Esophagus squamous epithelium (tissue), 5 donors: ENCODE measurements around the gene UQCC3. TPM values are rescaled to one million over a fixed set of nuclear protein-coding genes. Genes with fewer than 3 reads are reported as not detected.
A peak's percentile ranks its signal among the peaks of the same experiment; 100 is the strongest.

Experiments used
- DNase-seq: peaks from one replicate; lab custom pipeline; 2025; lab: John Stamatoyannopoulos, UW
- H3K27ac ChIP-seq, 4 donors: fragments of 200-600 bp; sonication (generic); one replicate each; pipeline ENCODE4 v1.5.1; 2016 to 2019; ENCODE audit warnings: mild to moderate bottlenecking in 1 of 4
- H3K27me3 ChIP-seq, 4 donors: fragments of 200-600 bp; sonication (generic); 1 replicate in 3 of 4; 2 replicates in 1 of 4; pipeline versions ENCODE4 v1.5.1 to v1.6.0; 2017 to 2021; ENCODE audit warnings: antibody characterized with exemption in 1 of 4
- H3K36me3 ChIP-seq, 3 donors: fragments of 200-600 bp; sonication (generic); one replicate each; pipeline ENCODE4 v1.5.1; 2016 to 2019
- H3K4me1 ChIP-seq, 3 donors: fragments of 200-600 bp; sonication (generic); one replicate each; pipeline ENCODE4 v1.5.1; 2017 to 2019
- H3K4me3 ChIP-seq, 4 donors: fragments of 200-600 bp; sonication (generic); 1 replicate in 3 of 4; 2 replicates in 1 of 4; pipeline ENCODE4 v1.5.1; 2016 to 2019; ENCODE audit warnings: mild to moderate bottlenecking in 2 of 4, moderate library complexity in 1 of 4
- H3K9me3 ChIP-seq, 3 donors: fragments of 200-600 bp; sonication (generic); one replicate each; pipeline ENCODE4 v1.5.1; 2016 to 2019
- CTCF ChIP-seq, 6 experiments: fragments of 450-650 bp in 4 of 6; fragments of 200-600 bp in 2 of 6; sonication (generic) in 2 of 6; IDR thresholded peaks; one replicate each; pipeline ENCODE4 v1.5.1; 2016 to 2019; ENCODE audit warnings: antibody characterized with exemption in 6 of 6, mild to moderate bottlenecking in 4 of 6, moderate library complexity in 4 of 6
- POLR2A ChIP-seq, 4 donors: fragments of 450-650 bp; IDR thresholded peaks; one replicate each; pipeline ENCODE4 v1.6.1; 2017; ENCODE audit warnings: antibody characterized with exemption in 4 of 4, mild to moderate bottlenecking in 4 of 4, moderate library complexity in 3 of 4
- WGBS, 2 donors: methylation state at CpG; one replicate each; pipeline ENCODE4 v1.1.5; 2018; 5-methylcytosine and 5-hydroxymethylcytosine counted together
- intact Hi-C: fragments of 100-400 bp; cut with DNase I; formaldehyde crosslinking; loops from one replicate; pipeline ENCODE4 v1.15.0; 2022
- total RNA-seq, 4 donors: library from RNA; depleted of rRNA; stranded (reverse); fragments of >200 nt; gene quantifications; one replicate each; pipeline ENCODE4 v1.1.0, GENCODE V29; 2016
- donor health status: DM: yes; HTN: yes; CAD: no.

Gene UQCC3
- total RNA-seq, 4 donors from 2014 or later: 10.5 to 17.2 (median 12.2) TPM

- no peak for DNase-seq
- H3K36me3 ChIP-seq: peaks cover 0 to 61% (median 24%) of the 10 kb centered on the region in 3 donors
- intact Hi-C loops: no loop called here
- TF ChIP-seq POLR2A (IDR thresholded peaks at IDR 0.05): no peak
- no peak for TF ChIP-seq CTCF (IDR thresholded peaks at IDR 0.05)
- no peaks in the 10 kb centered on the region for H3K9me3 ChIP-seq
- no peaks in the 10 kb centered on the region for H3K27me3 ChIP-seq
- H3K4me1 ChIP-seq: peaks cover 18 to 43% (median 20%) of the 10 kb centered on the region in 3 donors
- no peak overlapping the region for H3K27ac ChIP-seq
- WGBS, 2 donors: 79 to 89% methylated on average over 6 of the region's 8 CpGs
- H3K4me3 ChIP-seq: no peak overlapping the region
Measured at GRCh38 chr11:62644220-62644619, 27.3 kb upstream of the UQCC3 start.

GRCh38 chr11:62645671-62645945 is 25.9 kb upstream of the UQCC3 start:
- no peak for TF ChIP-seq POLR2A (IDR thresholded peaks at IDR 0.05)
- no peak for TF ChIP-seq CTCF (IDR thresholded peaks at IDR 0.05)
- Histone ChIP-seq H3K4me1 (peaks cover 18 to 39% (median 20%) of the 10 kb centered on the region in 3 donors), H3K27me3 (no peaks in the 10 kb centered on the region)

GRCh38 chr11:62645946-62646824 is 25.3 kb upstream of the UQCC3 start, which contains the start of gene GANAB:
Gene GANAB (minus strand): TSS chr11:62646613. CDS start chr11:62646599, 14 bp downstream.
- TF ChIP-seq CTCF (IDR thresholded peaks at IDR 0.05): no peak
- TF ChIP-seq POLR2A (IDR thresholded peaks at IDR 0.05): peak in 3 of 4 donors; percentile 71 to 82 (median 74)
- Histone ChIP-seq H3K4me3 (peak within 1 kb of the TSS; percentile 76 to 96 (median 94)), H3K27ac (peak within 1 kb of the TSS; percentile 92 to 96 (median 94)), H3K36me3 (peaks cover 0 to 67% (median 30%) of the 10 kb centered on the region in 3 donors), H3K27me3 (no peaks in the 10 kb centered on the region), H3K9me3 (no peaks in the 10 kb centered on the region), H3K4me1 (peaks cover 18 to 44% (median 20%) of the 10 kb centered on the region in 3 donors)
- 0% methylated on average over 11 to 37 of the region's 73 CpGs for WGBS, 2 donors
- intact Hi-C loops: no loop called here
- peak; percentile 98 for DNase-seq

More at GRCh38 chr11:62645671-62645945, 25.9 kb upstream of the UQCC3 start:
- WGBS, 2 donors: 13 to 15% methylated on average over 11 of the region's 11 CpGs
- Histone ChIP-seq H3K9me3 (no peaks in the 10 kb centered on the region), H3K27ac (peak overlapping the region; percentile 92 to 96 (median 94)), H3K36me3 (peaks cover 0 to 67% (median 30%) of the 10 kb centered on the region in 3 donors), H3K4me3 (peak overlapping the region; percentile 76 to 96 (median 94))
- intact Hi-C loops: no loop called here
- DNase-seq: no peak

GRCh38 chr11:62646825-62647608 is 24.5 kb upstream of the UQCC3 start:
- intact Hi-C loops: no loop called here
- TF ChIP-seq POLR2A (IDR thresholded peaks at IDR 0.05): no peak
- no peak for TF ChIP-seq CTCF (IDR thresholded peaks at IDR 0.05)
- 8 to 57% methylated on average over 5 to 8 of the region's 32 CpGs for WGBS, 2 donors
- DNase-seq: no peak
- no peaks in the 10 kb centered on the region for H3K27me3 ChIP-seq
- H3K27ac ChIP-seq: peak overlapping the region in 3 of 4 donors; percentile 92 to 96 (median 94)
- peaks cover 0 to 65% (median 30%) of the 10 kb centered on the region in 3 donors for H3K36me3 ChIP-seq
- H3K4me1 ChIP-seq: peaks cover 23 to 53% (median 27%) of the 10 kb centered on the region in 3 donors
- no peaks in the 10 kb centered on the region for H3K9me3 ChIP-seq
- peak overlapping the region in 2 of 4 donors; percentile 76 to 96 for H3K4me3 ChIP-seq
